ENCODE results near the gene RRAGD.
"Not testable (repeated sequence)": the region's sequence is repeated elsewhere in the genome, so short reads cannot be mapped to it uniquely, and the experiment has no call there.

Gene RRAGD

GRCh38 chr6:89410231-89410761 lies 1.8 kb downstream of the RRAGD start:
- H3K4me2 ChIP-seq (ENCODE audit: low read length): no peak overlapping the region
- H3K9ac ChIP-seq (ENCODE audit: low read depth, low read length): no peak overlapping the region
- no peaks in the 10 kb centered on the region for H3K9me3 ChIP-seq (replicated peaks; ENCODE audit: low read length)
- no peaks in the 10 kb centered on the region for H3K36me3 ChIP-seq (ENCODE audit: insufficient read depth, low read length)
- H3K4me1 ChIP-seq (ENCODE audit: control insufficient read depth, insufficient read depth, low read length): peaks cover 14% of the 10 kb centered on the region
- no peak overlapping the region for H3K4me3 ChIP-seq (ENCODE audit: low read length)
- peaks cover 87% of the 10 kb centered on the region for H3K27me3 ChIP-seq (ENCODE audit: control insufficient read depth, insufficient read depth, low read length)

GRCh38 chr6:89409461-89410035 lies 2.5 kb downstream of the RRAGD start:
- H3K4me2 ChIP-seq (ENCODE audit: low read length): no peak overlapping the region
- H3K9me3 ChIP-seq (replicated peaks; ENCODE audit: low read length): no peaks in the 10 kb centered on the region
- H3K4me3 ChIP-seq (ENCODE audit: low read length): no peak overlapping the region
- H3K27me3 ChIP-seq (ENCODE audit: control insufficient read depth, insufficient read depth, low read length): peaks cover 84% of the 10 kb centered on the region
- H3K36me3 ChIP-seq (ENCODE audit: insufficient read depth, low read length): no peaks in the 10 kb centered on the region
- H3K9ac ChIP-seq (ENCODE audit: low read depth, low read length): no peak overlapping the region
- H3K4me1 ChIP-seq (ENCODE audit: control insufficient read depth, insufficient read depth, low read length): peaks cover 14% of the 10 kb centered on the region

DNA sequence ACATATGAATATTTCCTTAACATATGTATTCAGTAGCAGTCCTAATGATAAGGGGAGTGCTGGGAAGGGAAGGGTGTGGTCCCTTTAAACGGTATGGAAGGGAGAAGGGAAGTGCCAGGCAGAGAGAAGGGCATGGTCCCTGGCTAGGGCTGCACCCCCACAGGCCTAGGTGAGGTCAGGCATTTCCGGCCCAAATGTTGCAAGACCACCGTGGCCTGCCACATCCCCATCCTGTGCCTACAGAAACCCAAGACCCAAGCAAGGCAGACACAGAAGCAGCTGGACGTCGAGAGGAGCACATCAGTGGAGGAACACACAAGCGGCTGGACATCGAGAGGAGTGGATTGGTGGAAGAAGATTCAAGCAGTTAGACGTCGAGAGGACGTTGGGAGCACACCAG lies 5.9 kb downstream of the RRAGD start:
- H3K4me3 ChIP-seq (ENCODE audit: low read length): no peak overlapping the region
- H3K36me3 ChIP-seq (ENCODE audit: insufficient read depth, low read length): no peaks in the 10 kb centered on the region
- H3K4me1 ChIP-seq (ENCODE audit: control insufficient read depth, insufficient read depth, low read length): peaks cover 2% of the 10 kb centered on the region
- no peaks in the 10 kb centered on the region for H3K9me3 ChIP-seq (replicated peaks; ENCODE audit: low read length)
- H3K9ac ChIP-seq (ENCODE audit: low read depth, low read length): no peak overlapping the region
- peaks cover 61% of the 10 kb centered on the region for H3K27me3 ChIP-seq (ENCODE audit: control insufficient read depth, insufficient read depth, low read length)
- no peak overlapping the region for H3K4me2 ChIP-seq (ENCODE audit: low read length)

DNA sequence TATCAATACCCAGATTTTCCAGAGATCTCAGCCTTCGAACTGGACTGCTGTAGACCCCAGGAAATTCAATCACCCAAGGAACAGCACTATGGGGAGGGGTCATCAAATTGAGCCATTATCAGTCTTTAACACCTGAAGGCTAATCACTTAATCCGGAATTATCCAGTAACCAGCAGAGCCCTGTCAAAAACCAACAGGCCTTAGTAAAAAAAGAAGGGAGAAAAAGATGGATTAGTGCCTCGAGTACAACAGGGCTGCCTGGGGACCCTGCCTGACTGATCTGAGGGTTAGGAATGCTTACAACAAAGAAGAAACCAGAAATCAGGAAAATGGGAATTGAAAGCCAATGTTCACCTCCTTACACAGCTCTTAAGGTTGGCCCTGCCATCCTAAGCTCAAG lies 7.6 kb downstream of the RRAGD start:
- H3K9ac ChIP-seq (ENCODE audit: low read depth, low read length): no peak overlapping the region
- H3K4me1 ChIP-seq (ENCODE audit: control insufficient read depth, insufficient read depth, low read length): no peaks in the 10 kb centered on the region
- H3K27me3 ChIP-seq (ENCODE audit: control insufficient read depth, insufficient read depth, low read length): peaks cover 53% of the 10 kb centered on the region
- H3K9me3 ChIP-seq (replicated peaks; ENCODE audit: low read length): no peaks in the 10 kb centered on the region
- H3K4me2 ChIP-seq (ENCODE audit: low read length): no peak overlapping the region
- no peaks in the 10 kb centered on the region for H3K36me3 ChIP-seq (ENCODE audit: insufficient read depth, low read length)
- no peak overlapping the region for H3K4me3 ChIP-seq (ENCODE audit: low read length)

- Histone ChIP-seq H3K4me3 (ENCODE audit: low read length) (no peak overlapping the region), H3K9me3 (replicated peaks; ENCODE audit: low read length) (no peaks in the 10 kb centered on the region), H3K4me1 (ENCODE audit: control insufficient read depth, insufficient read depth, low read length) (no peaks in the 10 kb centered on the region), H3K9ac (ENCODE audit: low read depth, low read length) (no peak overlapping the region), H3K36me3 (ENCODE audit: insufficient read depth, low read length) (no peaks in the 10 kb centered on the region), H3K27me3 (ENCODE audit: control insufficient read depth, insufficient read depth, low read length) (peaks cover 36% of the 10 kb centered on the region), H3K4me2 (ENCODE audit: low read length) (no peak overlapping the region)
Observed at GRCh38 chr6:89402776-89403175, 9.3 kb downstream of the RRAGD start.

DNA sequence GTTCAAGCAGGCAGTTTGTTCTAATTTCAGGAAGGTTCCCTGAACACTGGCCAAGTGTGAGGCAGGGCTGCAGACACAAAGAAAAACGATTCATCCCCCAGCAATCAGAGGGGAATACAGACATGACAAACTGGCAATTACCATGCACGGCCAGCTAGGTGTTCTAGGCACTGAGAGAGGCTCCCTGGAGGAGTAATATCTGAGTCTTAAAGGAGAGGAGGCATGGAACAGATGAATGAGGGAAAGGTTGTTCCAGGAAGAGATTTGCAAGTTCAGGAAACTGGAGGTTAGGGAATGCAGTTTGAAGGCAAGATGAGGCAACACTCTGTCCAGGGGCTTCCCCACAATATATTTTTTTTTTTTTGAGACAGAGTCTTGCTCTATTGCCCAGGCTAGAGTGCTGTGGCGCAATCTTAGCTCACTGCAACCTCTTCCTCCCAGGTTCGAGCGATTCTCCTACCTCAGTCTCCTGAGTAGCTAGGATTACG lies 11.1 kb downstream of the RRAGD start:
- Histone ChIP-seq H3K27me3 (ENCODE audit: control insufficient read depth, insufficient read depth, low read length) (peaks cover 22% of the 10 kb centered on the region), H3K9ac (ENCODE audit: low read depth, low read length) (no peak overlapping the region), H3K4me2 (ENCODE audit: low read length) (no peak overlapping the region), H3K36me3 (ENCODE audit: insufficient read depth, low read length) (no peaks in the 10 kb centered on the region), H3K4me3 (ENCODE audit: low read length) (no peak overlapping the region), H3K9me3 (replicated peaks; ENCODE audit: low read length) (no peaks in the 10 kb centered on the region), H3K4me1 (ENCODE audit: control insufficient read depth, insufficient read depth, low read length) (no peaks in the 10 kb centered on the region)

- Histone ChIP-seq H3K4me1 (ENCODE audit: control insufficient read depth, insufficient read depth, low read length) (no peaks in the 10 kb centered on the region), H3K27me3 (ENCODE audit: control insufficient read depth, insufficient read depth, low read length) (peaks cover 16% of the 10 kb centered on the region), H3K4me3 (ENCODE audit: low read length) (no peak overlapping the region), H3K36me3 (ENCODE audit: insufficient read depth, low read length) (no peaks in the 10 kb centered on the region), H3K9ac (ENCODE audit: low read depth, low read length) (no peak overlapping the region), H3K4me2 (ENCODE audit: low read length) (no peak overlapping the region), H3K9me3 (replicated peaks; ENCODE audit: low read length) (no peaks in the 10 kb centered on the region)
Observed at GRCh38 chr6:89400050-89400449, 12.0 kb downstream of the RRAGD start.

DNA sequence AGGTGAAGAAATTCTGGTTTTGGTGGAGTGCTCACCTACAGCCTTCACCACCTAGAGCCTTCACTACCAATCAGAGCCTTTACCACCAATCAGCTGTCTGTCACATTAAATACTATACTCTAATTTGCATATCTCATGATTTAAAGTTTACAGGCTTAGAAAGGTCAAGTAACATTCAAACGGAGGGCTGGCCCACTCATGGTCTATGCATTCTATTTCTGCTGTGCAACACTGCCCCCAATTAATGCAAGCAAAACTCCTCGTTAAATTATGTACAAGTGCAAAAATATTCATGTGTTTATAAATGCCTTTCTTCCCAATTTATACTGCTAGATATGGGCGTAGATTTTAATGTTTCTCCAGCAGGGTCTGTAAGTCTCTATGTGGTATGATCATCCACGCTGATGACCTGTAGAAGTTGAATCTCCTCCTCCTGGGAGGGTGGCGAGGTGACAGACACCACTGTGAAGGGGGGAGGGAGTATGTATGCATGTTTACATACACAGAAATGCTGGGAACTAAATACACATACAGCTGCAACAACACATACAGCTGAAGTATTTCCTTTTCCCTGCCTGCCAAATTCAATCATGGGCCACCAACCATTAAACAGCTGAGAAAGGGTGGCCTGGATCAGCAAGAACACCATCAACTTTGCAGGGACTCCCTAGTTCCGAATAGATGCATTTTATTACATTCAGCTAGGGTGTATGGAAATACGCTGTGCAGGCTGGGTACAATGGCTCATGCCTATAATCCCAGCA lies 13.1 kb downstream of the RRAGD start:
- Histone ChIP-seq H3K4me2 (ENCODE audit: low read length) (no peak overlapping the region), H3K4me3 (ENCODE audit: low read length) (no peak overlapping the region), H3K27me3 (ENCODE audit: control insufficient read depth, insufficient read depth, low read length) (peaks cover 10% of the 10 kb centered on the region), H3K9ac (ENCODE audit: low read depth, low read length) (no peak overlapping the region), H3K4me1 (ENCODE audit: control insufficient read depth, insufficient read depth, low read length) (no peaks in the 10 kb centered on the region), H3K9me3 (replicated peaks; ENCODE audit: low read length) (no peaks in the 10 kb centered on the region), H3K36me3 (ENCODE audit: insufficient read depth, low read length) (no peaks in the 10 kb centered on the region)

GRCh38 chr6:89397884-89398283 lies 14.2 kb downstream of the RRAGD start:
- not testable (repeated sequence) for H3K9ac ChIP-seq (ENCODE audit: low read depth, low read length); H3K36me3 ChIP-seq (ENCODE audit: insufficient read depth, low read length); H3K9me3 ChIP-seq (replicated peaks; ENCODE audit: low read length); H3K4me1 ChIP-seq (ENCODE audit: control insufficient read depth, insufficient read depth, low read length); H3K4me2 ChIP-seq (ENCODE audit: low read length); H3K4me3 ChIP-seq (ENCODE audit: low read length)
- H3K27me3 ChIP-seq (ENCODE audit: control insufficient read depth, insufficient read depth, low read length): peaks cover 20% of the 10 kb centered on the region

GRCh38 chr6:89393659-89394058 lies 18.4 kb downstream of the RRAGD start:
- Histone ChIP-seq H3K9ac (ENCODE audit: low read depth, low read length) (no peak overlapping the region), H3K4me3 (ENCODE audit: low read length) (no peak overlapping the region), H3K9me3 (replicated peaks; ENCODE audit: low read length) (no peaks in the 10 kb centered on the region), H3K36me3 (ENCODE audit: insufficient read depth, low read length) (no peaks in the 10 kb centered on the region), H3K27me3 (ENCODE audit: control insufficient read depth, insufficient read depth, low read length) (peaks cover 12% of the 10 kb centered on the region), H3K4me1 (ENCODE audit: control insufficient read depth, insufficient read depth, low read length) (no peaks in the 10 kb centered on the region), H3K4me2 (ENCODE audit: low read length) (no peak overlapping the region)

GRCh38 chr6:89392823-89393222 lies 19.2 kb downstream of the RRAGD start:
- no peaks in the 10 kb centered on the region for H3K36me3 ChIP-seq (ENCODE audit: insufficient read depth, low read length)
- peaks cover 12% of the 10 kb centered on the region for H3K27me3 ChIP-seq (ENCODE audit: control insufficient read depth, insufficient read depth, low read length)
- H3K4me2 ChIP-seq (ENCODE audit: low read length): no peak overlapping the region
- no peak overlapping the region for H3K4me3 ChIP-seq (ENCODE audit: low read length)
- no peak overlapping the region for H3K9ac ChIP-seq (ENCODE audit: low read depth, low read length)
- no peaks in the 10 kb centered on the region for H3K4me1 ChIP-seq (ENCODE audit: control insufficient read depth, insufficient read depth, low read length)
- no peaks in the 10 kb centered on the region for H3K9me3 ChIP-seq (replicated peaks; ENCODE audit: low read length)

DNA sequence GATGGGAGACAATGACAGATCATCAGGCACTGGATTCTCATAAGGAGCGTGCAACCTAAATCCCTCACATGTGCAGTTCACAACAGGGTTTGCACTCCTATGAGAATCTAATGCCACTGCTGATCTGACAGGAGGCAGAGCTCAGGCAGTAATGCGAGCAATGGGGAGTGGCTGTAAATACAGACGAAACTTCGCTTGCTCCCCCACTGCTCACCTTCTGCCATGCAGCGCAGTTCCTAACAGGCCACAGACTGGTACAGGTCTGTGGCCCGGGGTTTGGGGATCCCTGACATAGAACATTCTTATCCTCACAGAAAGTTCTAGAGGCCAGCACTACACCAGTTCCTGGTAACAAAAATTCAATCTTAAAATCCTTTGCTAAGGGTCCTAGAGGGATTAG lies 23.2 kb downstream of the RRAGD start:
- Histone ChIP-seq H3K4me1 (ENCODE audit: control insufficient read depth, insufficient read depth, low read length) (no peaks in the 10 kb centered on the region), H3K27me3 (ENCODE audit: control insufficient read depth, insufficient read depth, low read length) (peaks cover 16% of the 10 kb centered on the region), H3K9me3 (replicated peaks; ENCODE audit: low read length) (no peaks in the 10 kb centered on the region), H3K4me2 (ENCODE audit: low read length) (no peak overlapping the region), H3K4me3 (ENCODE audit: low read length) (no peak overlapping the region), H3K9ac (ENCODE audit: low read depth, low read length) (no peak overlapping the region), H3K36me3 (ENCODE audit: insufficient read depth, low read length) (no peaks in the 10 kb centered on the region)
